Upper lobe of left lung (tissue), 6 donors: ENCODE data around the gene SSR4. TPM values are rescaled to one million over a fixed set of nuclear protein-coding genes. Genes with fewer than 3 reads are reported as not detected.

Experiments used
- ATAC-seq, 2 donors: fragments of 200-7000 bp; cut with Tn5 transposase; one replicate each; pipeline ENCODE4 v1.9.1; 2022; ENCODE audit warnings: mild to moderate bottlenecking in 2 of 2, moderate library complexity in 2 of 2; ENCODE audit not compliant: low FRiP score in 2 of 2
- DNase-seq, 2 donors: peaks; one replicate each; pipeline ENCODE4 v3.0.0-alpha.2; 2019 to 2020
- H3K27ac ChIP-seq, 4 donors: fragments of 200-600 bp; sonication (generic); one replicate each; pipeline ENCODE4 v1.5.1; 2016 to 2019
- H3K27me3 ChIP-seq, 4 donors: fragments of 200-600 bp; sonication (generic); one replicate each; pipeline ENCODE4 v1.5.1; 2017 to 2019
- H3K36me3 ChIP-seq, 4 donors: fragments of 200-600 bp; sonication (generic); one replicate each; pipeline ENCODE4 v1.5.1; 2016 to 2019
- H3K4me1 ChIP-seq, 4 donors: fragments of 200-600 bp; sonication (generic); one replicate each; pipeline ENCODE4 v1.5.1; 2018 to 2019
- H3K4me3 ChIP-seq, 4 donors: fragments of 200-600 bp; sonication (generic); one replicate each; pipeline ENCODE4 v1.5.1; 2017 to 2019; ENCODE audit warnings: mild to moderate bottlenecking in 2 of 4, moderate library complexity in 1 of 4
- H3K9me3 ChIP-seq, 4 donors: fragments of 200-600 bp; sonication (generic); one replicate each; pipeline ENCODE4 v1.5.1; 2018 to 2019
- CTCF ChIP-seq, 6 experiments: fragments of 450-650 bp in 4 of 6; fragments of 200-600 bp in 2 of 6; sonication (generic) in 2 of 6; IDR thresholded peaks; one replicate each; pipeline ENCODE4 v1.5.1; 2016 to 2019; ENCODE audit warnings: antibody characterized with exemption in 6 of 6
- EP300 ChIP-seq, 4 donors: sonication (generic); formaldehyde crosslinking; IDR thresholded peaks; one replicate each; pipeline ENCODE4 v1.5.1; 2017; ENCODE audit warnings: antibody characterized with exemption in 4 of 4, control low read depth in 2 of 4
- POLR2A ChIP-seq, 4 donors: fragments of 450-650 bp; IDR thresholded peaks; one replicate each; pipeline ENCODE4 v1.5.1; 2016 to 2017; ENCODE audit warnings: antibody characterized with exemption in 4 of 4, mild to moderate bottlenecking in 2 of 4
- POLR2AphosphoS5 ChIP-seq, 2 donors: sonication (generic); formaldehyde crosslinking; IDR thresholded peaks; one replicate each; pipeline ENCODE4 v1.5.1; 2017; ENCODE audit warnings: antibody characterized with exemption in 2 of 2
- WGBS, 2 donors: methylation state at CpG; one replicate each; pipeline ENCODE4 v1.1.5; 2017 to 2018; 5-methylcytosine and 5-hydroxymethylcytosine counted together
- total RNA-seq, 6 donors: library from RNA; depleted of rRNA in 4 of 6; stranded (reverse); fragments of >200 nt in 4 of 6; gene quantifications; one replicate each; pipeline versions ENCODE4 v1.1.0 to v1.2.1, GENCODE V29; 2016 to 2021
- donor health status: DM: no; HTN: no; CAD: no; lungs with moderate emphysema.
- donor health status: DM: no; HTN: yes; CAD: no; lungs with severe emphysema.

The SSR4 gene
- total RNA-seq, 6 donors from 2014 or later: 70.2 to 328 (median 172) TPM

DNA sequence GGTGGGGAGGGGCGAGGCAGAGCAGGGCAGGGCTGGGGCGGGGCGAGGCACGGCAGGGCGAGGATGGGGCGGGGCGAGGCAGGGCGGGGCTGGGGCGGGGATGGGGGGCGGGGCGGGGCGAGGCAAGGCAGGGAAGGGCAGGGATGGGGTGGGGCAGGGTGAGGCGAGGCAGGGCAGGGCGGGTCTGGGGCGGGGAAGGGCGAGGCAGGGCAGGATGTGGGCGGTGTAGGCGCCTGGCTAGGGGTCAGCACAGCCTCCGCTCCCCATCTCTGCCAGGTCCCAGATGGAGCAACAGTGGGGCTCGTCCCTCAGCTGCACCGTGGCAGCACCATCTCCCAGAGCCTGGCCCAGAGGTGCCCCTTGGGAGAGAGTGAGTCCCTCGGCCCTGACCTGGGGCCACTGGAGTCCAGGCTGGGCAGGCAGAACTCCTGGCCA is 17.8 kb upstream of the SSR4 start:
- no peak for DNase-seq

GRCh38 chrX:153777261-153778090 is 17.0 kb upstream of the SSR4 start:
- no peak for DNase-seq
- H3K27me3 ChIP-seq: peaks cover 0 to 12% (median 0%) of the 10 kb centered on the region in 4 donors
- WGBS, 2 donors: 92% methylated on average over 31 of the region's 34 CpGs; no CpG with 5 or more reads in 1 of the 2 donors
- H3K4me1 ChIP-seq: peaks cover 0 to 13% (median 1%) of the 10 kb centered on the region in 4 donors
- H3K4me3 ChIP-seq: no peak overlapping the region
- no peak for ATAC-seq
- no peaks in the 10 kb centered on the region for H3K9me3 ChIP-seq
- TF ChIP-seq POLR2A (IDR thresholded peaks at IDR 0.05) (no peak), POLR2AphosphoS5 (IDR thresholded peaks at IDR 0.05) (no peak), EP300 (IDR thresholded peaks at IDR 0.05) (no peak), CTCF (IDR thresholded peaks at IDR 0.05) (no peak)
- H3K27ac ChIP-seq: no peak overlapping the region
- H3K36me3 ChIP-seq: no peaks in the 10 kb centered on the region

More for the DNA sequence above, 17.8 kb upstream of the SSR4 start:
- WGBS, 2 donors: 86% methylated on average over 7 of the region's 22 CpGs; no CpG with 5 or more reads in 1 of the 2 donors
- H3K9me3 ChIP-seq: no peaks in the 10 kb centered on the region
- no peak overlapping the region for H3K27ac ChIP-seq
- peaks cover 0 to 12% (median 1%) of the 10 kb centered on the region in 4 donors for H3K4me1 ChIP-seq
- H3K36me3 ChIP-seq: no peaks in the 10 kb centered on the region
- H3K27me3 ChIP-seq: peaks cover 0 to 12% (median 0%) of the 10 kb centered on the region in 4 donors
- H3K4me3 ChIP-seq: no peak overlapping the region
- no peak for ATAC-seq
- TF ChIP-seq EP300 (IDR thresholded peaks at IDR 0.05) (no peak), POLR2A (IDR thresholded peaks at IDR 0.05) (no peak), CTCF (IDR thresholded peaks at IDR 0.05) (no peak), POLR2AphosphoS5 (IDR thresholded peaks at IDR 0.05) (no peak)

DNA sequence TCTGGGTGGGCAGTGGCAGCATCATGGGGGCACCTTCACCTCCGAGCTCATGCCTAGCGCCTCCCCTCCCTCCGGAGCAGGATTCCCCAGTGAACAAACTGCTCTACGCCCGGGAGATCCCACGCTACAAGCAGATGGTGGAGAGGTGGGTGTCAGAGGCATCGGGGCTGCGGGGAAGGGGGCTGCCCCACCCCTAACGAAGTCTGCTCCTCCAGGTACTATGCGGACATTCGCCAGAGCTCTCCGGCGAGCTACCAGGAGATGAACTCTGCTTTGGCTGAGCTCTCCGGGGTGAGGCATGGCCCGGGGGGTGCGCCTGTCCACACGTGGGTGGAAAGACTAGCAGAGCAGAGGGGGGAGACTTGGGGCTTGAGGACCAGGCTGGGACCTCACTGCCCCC is 16.3 kb upstream of the SSR4 start:
- Histone ChIP-seq H3K27ac (no peak overlapping the region), H3K9me3 (no peaks in the 10 kb centered on the region), H3K4me1 (peaks cover 0 to 13% (median 1%) of the 10 kb centered on the region in 4 donors), H3K36me3 (no peaks in the 10 kb centered on the region), H3K4me3 (no peak overlapping the region), H3K27me3 (peaks cover 0 to 12% (median 0%) of the 10 kb centered on the region in 4 donors)
- no peak for ATAC-seq
- 81% methylated on average over 17 of the region's 17 CpGs; no CpG with 5 or more reads in 1 of the 2 donors for WGBS, 2 donors
- DNase-seq: no peak
- TF ChIP-seq EP300 (IDR thresholded peaks at IDR 0.05) (no peak), CTCF (IDR thresholded peaks at IDR 0.05) (no peak), POLR2AphosphoS5 (IDR thresholded peaks at IDR 0.05) (no peak), POLR2A (IDR thresholded peaks at IDR 0.05) (no peak)

GRCh38 chrX:153778684-153779101 is 15.8 kb upstream of the SSR4 start:
- no peak for ATAC-seq
- Histone ChIP-seq H3K4me1 (peaks cover 0 to 13% (median 1%) of the 10 kb centered on the region in 4 donors), H3K27me3 (peaks cover 0 to 12% (median 0%) of the 10 kb centered on the region in 4 donors), H3K4me3 (no peak overlapping the region), H3K27ac (no peak overlapping the region), H3K9me3 (no peaks in the 10 kb centered on the region), H3K36me3 (no peaks in the 10 kb centered on the region)
- no peak for TF ChIP-seq POLR2AphosphoS5 (IDR thresholded peaks at IDR 0.05)
- no peak for TF ChIP-seq POLR2A (IDR thresholded peaks at IDR 0.05)
- no peak for DNase-seq
- 89% methylated on average over 7 of the region's 16 CpGs; no CpG with 5 or more reads in 1 of the 2 donors for whole genome bisulfite sequencing, 2 donors

DNA sequence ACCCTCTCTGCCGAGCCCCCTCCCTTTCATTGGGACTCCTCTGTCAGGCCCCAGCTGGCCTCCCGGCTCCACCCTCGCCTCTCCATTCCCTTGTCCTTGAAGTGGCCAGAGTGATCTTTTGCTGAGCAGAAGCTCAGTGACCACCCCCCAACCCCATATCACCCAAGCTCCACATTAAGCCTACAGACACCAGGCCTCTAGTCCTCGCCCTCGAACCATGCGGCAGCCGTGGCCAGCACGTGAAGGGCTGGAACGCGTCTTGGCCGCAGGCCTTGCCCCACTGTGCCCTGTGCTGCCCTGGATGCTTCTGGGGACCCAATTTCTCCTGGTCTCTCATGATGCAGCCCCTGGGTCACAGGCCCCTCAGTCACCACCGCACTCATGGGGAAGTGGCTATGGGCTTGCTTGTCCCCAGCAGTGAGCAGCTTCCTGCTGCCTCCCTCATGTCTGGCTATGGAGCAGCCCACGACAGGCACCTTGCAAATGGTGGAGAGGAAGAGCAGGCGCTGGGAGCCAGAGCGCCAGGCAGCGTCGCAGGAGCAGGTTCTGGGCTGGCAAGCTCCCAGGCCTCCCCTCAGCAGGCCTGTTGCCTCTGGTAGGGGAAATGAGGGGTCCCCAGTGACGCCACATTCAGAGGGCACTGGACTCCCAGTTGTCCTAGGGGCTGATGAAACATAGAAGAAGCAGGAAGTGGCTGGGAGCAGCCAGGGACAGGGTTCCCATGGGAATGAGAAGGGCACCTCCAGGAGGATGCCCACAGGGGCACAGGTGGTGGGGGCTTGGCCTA is 14.4 kb upstream of the SSR4 start:
- Histone ChIP-seq H3K27me3 (peaks cover 0 to 12% (median 0%) of the 10 kb centered on the region in 4 donors), H3K4me1 (peaks cover 0 to 13% (median 1%) of the 10 kb centered on the region in 4 donors), H3K4me3 (no peak overlapping the region), H3K36me3 (peaks cover 0 to 8% (median 0%) of the 10 kb centered on the region in 4 donors), H3K9me3 (no peaks in the 10 kb centered on the region), H3K27ac (no peak overlapping the region)
- DNase-seq (no peak), ATAC-seq (no peak)
- 70 to 79% methylated on average over 3 to 18 of the region's 18 CpGs for WGBS, 2 donors
- TF ChIP-seq EP300 (IDR thresholded peaks at IDR 0.05) (no peak), POLR2AphosphoS5 (IDR thresholded peaks at IDR 0.05) (no peak), POLR2A (IDR thresholded peaks at IDR 0.05) (no peak), CTCF (IDR thresholded peaks at IDR 0.05) (no peak)
